ENCODE measurements around the gene ADAM12.

ADAM12 gene

DNA sequence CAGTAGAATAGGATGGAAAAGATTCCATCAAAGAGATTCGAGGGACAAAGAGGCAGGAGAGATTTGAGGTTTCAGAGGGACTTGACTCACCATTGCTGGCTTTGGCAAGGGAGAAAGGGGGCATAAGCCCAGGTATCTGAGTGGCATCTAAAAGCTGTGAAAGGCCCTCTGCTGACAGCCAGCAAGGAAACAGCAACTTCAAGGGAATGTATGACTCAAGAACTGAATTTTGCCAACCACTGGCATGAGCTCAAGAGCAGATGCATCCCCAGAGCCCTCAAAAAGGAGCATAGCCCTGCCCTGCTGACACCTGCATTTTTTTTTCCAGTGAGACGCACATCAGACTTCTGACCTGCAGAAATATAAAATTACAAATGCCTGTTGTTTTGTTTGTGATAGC lies 19.6 kb upstream of the ADAM12 start:
- no peak for DNase-seq (ENCODE audit: low read depth)
- no peak overlapping the region for H3K4me3 ChIP-seq (ENCODE audit: low read depth, low read length)
- TF ChIP-seq, protein P1, sequence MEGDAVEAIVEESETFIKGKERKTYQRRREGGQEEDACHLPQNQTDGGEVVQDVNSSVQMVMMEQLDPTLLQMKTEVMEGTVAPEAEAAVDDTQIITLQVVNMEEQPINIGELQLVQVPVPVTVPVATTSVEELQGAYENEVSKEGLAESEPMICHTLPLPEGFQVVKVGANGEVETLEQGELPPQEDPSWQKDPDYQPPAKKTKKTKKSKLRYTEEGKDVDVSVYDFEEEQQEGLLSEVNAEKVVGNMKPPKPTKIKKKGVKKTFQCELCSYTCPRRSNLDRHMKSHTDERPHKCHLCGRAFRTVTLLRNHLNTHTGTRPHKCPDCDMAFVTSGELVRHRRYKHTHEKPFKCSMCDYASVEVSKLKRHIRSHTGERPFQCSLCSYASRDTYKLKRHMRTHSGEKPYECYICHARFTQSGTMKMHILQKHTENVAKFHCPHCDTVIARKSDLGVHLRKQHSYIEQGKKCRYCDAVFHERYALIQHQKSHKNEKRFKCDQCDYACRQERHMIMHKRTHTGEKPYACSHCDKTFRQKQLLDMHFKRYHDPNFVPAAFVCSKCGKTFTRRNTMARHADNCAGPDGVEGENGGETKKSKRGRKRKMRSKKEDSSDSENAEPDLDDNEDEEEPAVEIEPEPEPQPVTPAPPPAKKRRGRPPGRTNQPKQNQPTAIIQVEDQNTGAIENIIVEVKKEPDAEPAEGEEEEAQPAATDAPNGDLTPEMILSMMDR (IDR thresholded peaks at IDR 0.05; ENCODE audit: control insufficient read depth, extremely low read depth, insufficient read depth): no peak

DNA sequence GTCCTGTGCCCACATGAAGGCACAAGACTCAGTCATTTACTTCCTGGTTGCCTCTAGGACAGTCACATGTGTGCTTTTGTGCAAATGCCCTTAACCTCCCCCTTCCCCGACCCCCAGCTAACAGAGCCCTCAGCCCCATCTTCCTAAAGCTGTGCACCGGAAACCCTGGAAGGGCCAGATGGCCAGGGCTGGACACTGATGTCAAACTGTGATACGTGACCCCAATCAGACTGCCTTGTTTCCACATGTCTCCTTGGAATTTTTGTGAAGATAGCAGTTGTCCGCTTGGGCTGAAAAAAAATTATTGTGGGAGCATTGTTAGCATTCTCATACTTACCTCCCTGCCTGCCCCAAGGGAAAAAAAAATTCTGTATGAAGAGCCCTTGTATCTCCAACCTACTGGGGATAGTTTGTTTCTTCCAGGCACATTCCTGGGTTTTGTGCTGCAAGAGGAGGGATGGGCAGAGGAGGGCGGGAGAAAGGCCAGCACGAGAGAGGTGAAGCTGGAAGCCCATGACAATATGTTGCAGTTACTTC lies 17.0 kb upstream of the ADAM12 start:
- TF ChIP-seq, protein P1 (IDR thresholded peaks at IDR 0.05; ENCODE audit: control insufficient read depth, extremely low read depth, insufficient read depth): no peak
- no peak overlapping the region for H3K4me3 ChIP-seq (ENCODE audit: low read depth, low read length)
- DNase-seq (ENCODE audit: low read depth): no peak

DNA sequence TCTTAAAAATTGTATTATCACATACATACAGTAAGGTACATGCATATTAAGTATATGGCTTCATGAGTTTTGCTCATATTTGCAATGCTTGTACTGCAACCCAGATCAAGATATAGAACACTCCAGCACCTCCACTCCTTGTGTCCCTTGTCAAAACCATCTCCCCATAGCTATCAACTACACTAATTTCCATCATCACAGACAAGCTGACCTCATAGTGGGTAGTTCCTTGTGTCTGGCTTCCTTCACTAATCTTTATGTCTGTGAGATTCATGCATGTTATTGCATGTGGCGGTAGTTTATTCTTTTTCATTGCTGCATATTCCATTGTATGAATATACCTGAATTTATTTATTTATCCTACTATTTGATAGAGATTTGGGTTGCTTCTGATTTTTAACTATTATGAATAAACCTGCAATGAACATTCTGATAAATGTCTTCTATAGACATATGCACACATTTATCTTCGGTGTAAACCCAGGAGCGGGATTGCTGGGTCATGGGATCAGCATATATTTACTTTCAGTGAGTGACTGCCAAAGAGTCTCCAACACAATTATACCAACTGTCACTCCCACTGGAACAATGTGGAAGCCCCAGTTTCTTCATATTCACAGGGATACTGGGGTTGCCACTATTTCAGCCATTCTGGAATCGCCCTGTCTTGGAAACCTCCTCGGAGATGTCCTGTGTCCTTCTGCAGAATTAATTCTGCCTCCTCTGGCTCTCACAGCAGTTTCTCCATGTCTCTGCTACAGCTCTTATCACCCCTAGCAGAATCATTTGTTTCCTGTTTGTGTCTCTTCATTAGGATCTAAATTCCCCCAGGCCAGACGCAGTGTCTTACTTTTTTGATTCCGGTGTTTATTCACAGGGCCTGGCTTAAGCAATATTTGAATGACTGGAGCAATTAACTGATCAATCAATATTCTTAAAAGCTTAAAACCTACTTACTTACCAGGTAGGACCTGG lies 14.7 kb upstream of the ADAM12 start:
- no peak for DNase-seq (ENCODE audit: low read depth)
- TF ChIP-seq, protein P1 (IDR thresholded peaks at IDR 0.05; ENCODE audit: control insufficient read depth, extremely low read depth, insufficient read depth): no peak
- H3K4me3 ChIP-seq (ENCODE audit: low read depth, low read length): no peak overlapping the region

DNA sequence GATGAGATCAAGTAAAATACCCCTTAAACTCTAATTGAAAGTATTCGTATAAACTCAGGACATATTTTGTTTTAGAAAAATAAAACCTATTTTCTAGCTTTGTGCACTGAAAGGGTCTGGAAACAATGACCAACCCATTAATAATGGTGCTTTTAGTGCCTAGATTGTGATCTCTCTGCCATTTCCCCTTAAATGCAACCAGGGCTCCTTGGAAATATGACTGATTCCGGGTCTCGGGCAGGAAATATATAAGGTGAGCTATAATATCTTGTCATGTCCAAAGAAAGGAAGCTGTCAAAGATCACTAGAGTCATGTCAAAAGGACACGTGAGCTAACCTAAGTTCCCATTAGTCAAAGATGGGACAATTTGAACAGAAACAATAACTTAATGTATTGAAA lies 12.4 kb upstream of the ADAM12 start:
- H3K4me3 ChIP-seq (ENCODE audit: low read depth, low read length): no peak overlapping the region
- DNase-seq (ENCODE audit: low read depth): no peak
- TF ChIP-seq, protein P1 (IDR thresholded peaks at IDR 0.05; ENCODE audit: control insufficient read depth, extremely low read depth, insufficient read depth): no peak

DNA sequence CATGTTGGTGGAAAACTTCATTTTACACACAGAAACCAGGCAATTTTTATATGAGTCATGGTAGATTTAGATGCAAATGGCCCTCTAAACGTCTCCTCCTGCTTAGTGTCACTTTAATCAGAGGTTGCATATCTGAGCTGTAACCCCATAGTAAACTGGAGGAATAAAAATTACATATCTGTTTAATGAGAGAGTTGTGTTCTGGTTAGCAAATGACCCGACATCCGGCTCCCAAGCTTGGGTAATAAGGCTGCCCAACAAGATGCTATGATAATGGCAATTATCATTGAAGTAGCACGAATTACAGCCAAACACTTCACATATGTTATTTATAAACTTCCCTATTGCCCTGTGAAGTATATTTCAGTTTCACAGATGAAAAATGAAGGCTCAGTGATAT lies 10.6 kb upstream of the ADAM12 start:
- DNase-seq (ENCODE audit: low read depth): no peak
- TF ChIP-seq, protein P1 (IDR thresholded peaks at IDR 0.05; ENCODE audit: control insufficient read depth, extremely low read depth, insufficient read depth): no peak
- H3K4me3 ChIP-seq (ENCODE audit: low read depth, low read length): no peak overlapping the region

DNA sequence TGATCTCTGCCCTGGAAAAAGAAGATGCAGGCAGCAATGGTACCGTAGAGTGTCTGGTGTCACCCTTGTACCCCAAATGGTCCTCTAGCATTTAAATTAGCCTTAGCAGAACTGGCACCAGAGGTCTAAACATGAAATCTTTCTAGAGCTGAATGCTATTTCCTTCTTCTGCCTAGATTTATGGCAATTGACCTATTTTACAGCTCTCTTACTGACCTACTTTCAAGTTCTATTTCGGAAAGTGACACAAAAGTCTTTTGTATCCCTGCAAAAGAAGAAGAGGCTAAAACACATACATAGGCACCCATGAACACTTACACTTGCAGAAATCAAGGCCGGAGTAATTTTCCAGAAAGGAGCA lies 10.1 kb upstream of the ADAM12 start:
- H3K4me3 ChIP-seq (ENCODE audit: low read depth, low read length): no peak overlapping the region
- TF ChIP-seq, protein P1 (IDR thresholded peaks at IDR 0.05; ENCODE audit: control insufficient read depth, extremely low read depth, insufficient read depth): no peak
- no peak for DNase-seq (ENCODE audit: low read depth)

Measured in LNCaP clone FGC (cell line).